ENCODE measurements around the gene SPIRE1.

The SPIRE1 gene

DNA sequence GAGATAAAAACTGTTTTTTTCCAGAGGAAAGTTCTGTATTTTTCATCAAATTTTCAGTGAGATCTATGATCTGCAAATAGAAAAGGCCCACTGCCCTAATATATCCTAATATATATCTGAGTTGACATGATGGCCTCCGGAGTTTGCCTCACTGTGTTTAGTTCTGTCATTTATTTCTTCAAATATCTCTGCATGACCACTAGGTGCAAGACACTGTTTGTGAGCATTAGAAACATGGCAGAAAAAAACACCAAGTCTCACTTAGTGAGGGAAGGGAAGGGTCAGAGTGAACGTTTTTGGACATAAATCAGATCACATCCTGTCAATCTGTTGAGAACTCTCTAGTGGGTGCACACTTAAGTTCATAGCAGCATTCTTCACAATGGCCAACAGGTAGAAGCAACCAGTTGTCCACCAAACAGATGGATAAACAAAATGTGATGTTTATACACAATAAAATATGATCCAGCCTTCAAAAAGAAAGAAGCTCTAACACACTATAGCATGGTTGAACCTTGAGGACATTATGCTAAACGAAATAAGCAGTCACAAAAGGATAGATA, 53.4 kb downstream of the SPIRE1 start:
- H3K27me3 ChIP-seq (ENCODE audit: control insufficient read depth, insufficient read depth, low read length), result no peaks in the 10 kb centered on the region
- H3K4me3 ChIP-seq (ENCODE audit: low read depth, low read length), result no peak overlapping the region
- H3K9ac ChIP-seq, result no peak overlapping the region
- H3K4me2 ChIP-seq (ENCODE audit: low read length), result no peak overlapping the region
- no peaks in the 10 kb centered on the region for H3K9me3 ChIP-seq (ENCODE audit: control insufficient read depth, low read length)
- no peak overlapping the region for H3K27ac ChIP-seq
- H2AFZ ChIP-seq, result no peak overlapping the region
- H3K79me2 ChIP-seq, result peaks cover 6% of the 10 kb centered on the region
- H3K4me1 ChIP-seq, result peaks cover 9% of the 10 kb centered on the region
- TF ChIP-seq, protein P1, sequence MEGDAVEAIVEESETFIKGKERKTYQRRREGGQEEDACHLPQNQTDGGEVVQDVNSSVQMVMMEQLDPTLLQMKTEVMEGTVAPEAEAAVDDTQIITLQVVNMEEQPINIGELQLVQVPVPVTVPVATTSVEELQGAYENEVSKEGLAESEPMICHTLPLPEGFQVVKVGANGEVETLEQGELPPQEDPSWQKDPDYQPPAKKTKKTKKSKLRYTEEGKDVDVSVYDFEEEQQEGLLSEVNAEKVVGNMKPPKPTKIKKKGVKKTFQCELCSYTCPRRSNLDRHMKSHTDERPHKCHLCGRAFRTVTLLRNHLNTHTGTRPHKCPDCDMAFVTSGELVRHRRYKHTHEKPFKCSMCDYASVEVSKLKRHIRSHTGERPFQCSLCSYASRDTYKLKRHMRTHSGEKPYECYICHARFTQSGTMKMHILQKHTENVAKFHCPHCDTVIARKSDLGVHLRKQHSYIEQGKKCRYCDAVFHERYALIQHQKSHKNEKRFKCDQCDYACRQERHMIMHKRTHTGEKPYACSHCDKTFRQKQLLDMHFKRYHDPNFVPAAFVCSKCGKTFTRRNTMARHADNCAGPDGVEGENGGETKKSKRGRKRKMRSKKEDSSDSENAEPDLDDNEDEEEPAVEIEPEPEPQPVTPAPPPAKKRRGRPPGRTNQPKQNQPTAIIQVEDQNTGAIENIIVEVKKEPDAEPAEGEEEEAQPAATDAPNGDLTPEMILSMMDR (IDR thresholded peaks at IDR 0.05), result no peak
- H3K36me3 ChIP-seq (ENCODE audit: control insufficient read depth, insufficient read depth, low read length), result no peaks in the 10 kb centered on the region

DNA sequence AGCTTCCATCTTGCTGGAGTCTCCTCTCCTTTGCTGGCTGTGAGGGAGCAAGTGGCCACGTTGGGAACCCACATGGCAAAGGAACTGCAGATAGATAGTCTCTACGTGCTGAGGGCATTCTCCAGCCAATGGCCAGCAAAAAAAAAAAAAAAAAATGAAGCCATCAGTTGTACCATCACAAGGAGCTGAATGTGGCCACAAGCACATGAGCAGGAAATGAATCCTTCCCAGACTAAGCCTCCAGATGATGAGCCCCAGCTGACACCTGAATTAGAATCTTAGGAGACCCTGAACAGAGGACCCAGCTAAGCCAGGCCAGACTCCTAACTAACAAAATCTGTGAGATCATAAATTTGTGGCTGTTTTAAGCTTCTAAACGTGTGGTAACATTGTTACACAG, 57.9 kb downstream of the SPIRE1 start:
- no peak overlapping the region for H2AFZ ChIP-seq
- H3K79me2 ChIP-seq, result peaks cover 14% of the 10 kb centered on the region
- no peak overlapping the region for H3K9ac ChIP-seq
- H3K4me1 ChIP-seq, result peaks cover 4% of the 10 kb centered on the region
- TF ChIP-seq, protein P1 (IDR thresholded peaks at IDR 0.05), result no peak
- no peak overlapping the region for H3K4me2 ChIP-seq (ENCODE audit: low read length)
- H3K9me3 ChIP-seq (ENCODE audit: control insufficient read depth, low read length), result no peaks in the 10 kb centered on the region
- H3K4me3 ChIP-seq (ENCODE audit: low read depth, low read length), result no peak overlapping the region
- no peaks in the 10 kb centered on the region for H3K27me3 ChIP-seq (ENCODE audit: control insufficient read depth, insufficient read depth, low read length)
- no peaks in the 10 kb centered on the region for H3K36me3 ChIP-seq (ENCODE audit: control insufficient read depth, insufficient read depth, low read length)
- no peak overlapping the region for H3K27ac ChIP-seq

GRCh38 chr18:12599543-12599942, 58.4 kb downstream of the SPIRE1 start:
- H2AFZ ChIP-seq, result no peak overlapping the region

GRCh38 chr18:12598181-12598930, 59.6 kb downstream of the SPIRE1 start:
- H3K36me3 ChIP-seq (ENCODE audit: control insufficient read depth, insufficient read depth, low read length), result no peaks in the 10 kb centered on the region
- peaks cover 4% of the 10 kb centered on the region for H3K4me1 ChIP-seq
- no peak overlapping the region for H3K4me2 ChIP-seq (ENCODE audit: low read length)
- H3K27ac ChIP-seq, result no peak overlapping the region
- peaks cover 17% of the 10 kb centered on the region for H3K79me2 ChIP-seq
- TF ChIP-seq, protein P1 (IDR thresholded peaks at IDR 0.05), result no peak
- H2AFZ ChIP-seq, result no peak overlapping the region
- no peaks in the 10 kb centered on the region for H3K27me3 ChIP-seq (ENCODE audit: control insufficient read depth, insufficient read depth, low read length)
- no peak overlapping the region for H3K9ac ChIP-seq
- no peak overlapping the region for H3K4me3 ChIP-seq (ENCODE audit: low read depth, low read length)
- no peaks in the 10 kb centered on the region for H3K9me3 ChIP-seq (ENCODE audit: control insufficient read depth, low read length)

More at GRCh38 chr18:12599543-12599942, 58.4 kb downstream of the SPIRE1 start:
- H3K36me3 ChIP-seq (ENCODE audit: control insufficient read depth, insufficient read depth, low read length), result no peaks in the 10 kb centered on the region
- H3K79me2 ChIP-seq, result peaks cover 17% of the 10 kb centered on the region
- no peak overlapping the region for H3K27ac ChIP-seq
- TF ChIP-seq, protein P1 (IDR thresholded peaks at IDR 0.05), result no peak
- peaks cover 4% of the 10 kb centered on the region for H3K4me1 ChIP-seq
- no peak overlapping the region for H3K4me2 ChIP-seq (ENCODE audit: low read length)
- no peaks in the 10 kb centered on the region for H3K27me3 ChIP-seq (ENCODE audit: control insufficient read depth, insufficient read depth, low read length)
- no peak overlapping the region for H3K4me3 ChIP-seq (ENCODE audit: low read depth, low read length)
- H3K9ac ChIP-seq, result no peak overlapping the region
- no peaks in the 10 kb centered on the region for H3K9me3 ChIP-seq (ENCODE audit: control insufficient read depth, low read length)
